DMS 273 treated with DMSO at 0.1 percent for 48 hours (cell line): Measurements from ENCODE around the gene C1orf21.
"Not testable (repeated sequence)": the region's sequence is repeated elsewhere in the genome, so short reads cannot be mapped to it uniquely, and the experiment has no call there.

Experiments
- DNase-seq: peaks from one replicate; lab custom pipeline; 2025; lab: John Stamatoyannopoulos, UW

The C1orf21 gene

GRCh38 chr1:184386312-184387068 lies at the start of gene C1orf21:
Gene C1orf21, plus strand, starts transcription at chr1:184387029. Its CDS starts 90,481 bp downstream, at chr1:184477510.
- peak; percentile 58 for DNase-seq

GRCh38 chr1:184337865-184338264 lies 49.0 kb upstream of the C1orf21 start:
- not testable (repeated sequence) for DNase-seq

GRCh38 chr1:184340984-184341383 lies 45.8 kb upstream of the C1orf21 start:
- DNase-seq, result no peak

GRCh38 chr1:184350573-184350972 lies 36.3 kb upstream of the C1orf21 start:
- no peak for DNase-seq

GRCh38 chr1:184351416-184351975 lies 35.3 kb upstream of the C1orf21 start:
- DNase-seq, result no peak

- no peak for DNase-seq
These were observed 34.1 kb upstream of the C1orf21 start for GRCh38 chr1:184352776-184353175.

- DNase-seq, result no peak
These were observed 32.1 kb upstream of the C1orf21 start for GRCh38 chr1:184354719-184355118.

GRCh38 chr1:184356891-184357290 lies 29.9 kb upstream of the C1orf21 start:
- DNase-seq, result no peak

- DNase-seq, result no peak
These were observed 28.6 kb upstream of the C1orf21 start for GRCh38 chr1:184358256-184358655.

- DNase-seq, result no peak
These were observed 26.9 kb upstream of the C1orf21 start for GRCh38 chr1:184359909-184360308.

- DNase-seq, result no peak
These were observed 24.0 kb upstream of the C1orf21 start for GRCh38 chr1:184362876-184363275.

GRCh38 chr1:184365699-184366098 lies 21.1 kb upstream of the C1orf21 start:
- no peak for DNase-seq

GRCh38 chr1:184366997-184367396 lies 19.8 kb upstream of the C1orf21 start:
- no peak for DNase-seq

GRCh38 chr1:184367427-184368038 lies 19.3 kb upstream of the C1orf21 start:
- DNase-seq, result no peak

GRCh38 chr1:184368354-184368753 lies 18.5 kb upstream of the C1orf21 start:
- DNase-seq, result no peak

GRCh38 chr1:184370850-184371249 lies 16.0 kb upstream of the C1orf21 start:
- DNase-seq, result no peak

GRCh38 chr1:184373155-184373554 lies 13.7 kb upstream of the C1orf21 start:
- no peak for DNase-seq

GRCh38 chr1:184376369-184376768 lies 10.5 kb upstream of the C1orf21 start:
- no peak for DNase-seq

- no peak for DNase-seq
These were observed 7.6 kb upstream of the C1orf21 start for GRCh38 chr1:184379111-184379752.

- no peak for DNase-seq
These were observed 6.4 kb upstream of the C1orf21 start for GRCh38 chr1:184380468-184380867.

GRCh38 chr1:184383772-184384323 lies 3.0 kb upstream of the C1orf21 start:
- no peak for DNase-seq

GRCh38 chr1:184385865-184386311 lies 941 bp upstream of the C1orf21 start:
- DNase-seq, result no peak
